ENCODE measurements around the gene STAC3.

The STAC3 gene

DNA sequence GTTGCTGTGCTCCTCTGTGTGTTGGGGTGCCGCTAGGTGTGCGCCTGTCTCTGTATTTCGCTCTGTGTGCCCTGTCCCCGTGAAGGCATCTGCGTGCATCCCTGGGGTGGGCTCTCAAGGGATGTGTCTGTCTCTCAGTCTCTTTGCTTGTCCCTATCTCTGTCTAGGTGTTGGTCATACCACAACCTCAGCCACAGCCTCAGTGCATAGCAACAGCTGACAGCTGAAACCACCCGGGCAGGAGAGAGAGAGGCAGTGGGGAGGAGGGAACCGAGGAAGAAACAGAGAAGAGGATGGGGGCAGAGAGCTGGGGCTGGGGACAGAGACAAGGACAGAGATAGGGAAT lies 35.3 kb downstream of the STAC3 start:
- peak; percentile 68 for DNase-seq (ENCODE audit: extremely low spot score)
- CTCF ChIA-PET = interaction anchor here (0.8 to 5.3 kb wide), 4 partner anchors 8 to 247 kb away, joined by 3 to 403 read pairs (median 40); partner anchors contain the start of gene SHMT2
- TF ChIP-seq, protein P1, sequence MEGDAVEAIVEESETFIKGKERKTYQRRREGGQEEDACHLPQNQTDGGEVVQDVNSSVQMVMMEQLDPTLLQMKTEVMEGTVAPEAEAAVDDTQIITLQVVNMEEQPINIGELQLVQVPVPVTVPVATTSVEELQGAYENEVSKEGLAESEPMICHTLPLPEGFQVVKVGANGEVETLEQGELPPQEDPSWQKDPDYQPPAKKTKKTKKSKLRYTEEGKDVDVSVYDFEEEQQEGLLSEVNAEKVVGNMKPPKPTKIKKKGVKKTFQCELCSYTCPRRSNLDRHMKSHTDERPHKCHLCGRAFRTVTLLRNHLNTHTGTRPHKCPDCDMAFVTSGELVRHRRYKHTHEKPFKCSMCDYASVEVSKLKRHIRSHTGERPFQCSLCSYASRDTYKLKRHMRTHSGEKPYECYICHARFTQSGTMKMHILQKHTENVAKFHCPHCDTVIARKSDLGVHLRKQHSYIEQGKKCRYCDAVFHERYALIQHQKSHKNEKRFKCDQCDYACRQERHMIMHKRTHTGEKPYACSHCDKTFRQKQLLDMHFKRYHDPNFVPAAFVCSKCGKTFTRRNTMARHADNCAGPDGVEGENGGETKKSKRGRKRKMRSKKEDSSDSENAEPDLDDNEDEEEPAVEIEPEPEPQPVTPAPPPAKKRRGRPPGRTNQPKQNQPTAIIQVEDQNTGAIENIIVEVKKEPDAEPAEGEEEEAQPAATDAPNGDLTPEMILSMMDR (IDR thresholded peaks at IDR 0.05; ENCODE audit: control extremely low read depth, extremely low read depth, low read depth, missing control alignments) = no peak
- POLR2A ChIA-PET = interaction anchor here (0.9 to 1.0 kb wide), 2 partner anchors 14 to 25 kb away, joined by 3 read pairs; partner anchors contain the start of gene SHMT2

DNA sequence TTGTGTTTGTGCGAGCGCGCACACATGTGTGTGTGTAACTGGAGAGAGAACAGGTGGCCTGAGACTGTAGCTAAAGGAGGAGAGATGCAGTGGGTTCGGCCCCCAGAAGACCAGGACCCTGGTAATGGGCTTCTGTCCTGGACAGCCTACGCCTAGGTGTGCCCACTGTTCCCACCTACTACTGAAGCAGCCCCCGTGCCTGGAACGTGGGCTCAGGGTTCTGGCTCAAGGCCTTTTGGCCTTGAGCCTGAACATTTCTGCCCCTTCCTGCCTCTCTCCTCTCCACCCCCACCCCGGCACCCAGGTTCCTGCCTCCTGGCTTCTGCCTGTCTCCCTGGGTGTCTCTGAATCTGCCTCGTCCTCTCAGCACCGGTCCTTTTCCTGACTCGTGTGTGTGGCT lies 35.9 kb downstream of the STAC3 start:
- POLR2A ChIA-PET = interaction anchor here (0.9 kb wide), 1 partner anchor 26 kb away, joined by 3 read pairs; no protein-coding TSS in a partner anchor
- TF ChIP-seq, protein P1 (IDR thresholded peaks at IDR 0.05; ENCODE audit: control extremely low read depth, extremely low read depth, low read depth, missing control alignments) = no peak

DNA sequence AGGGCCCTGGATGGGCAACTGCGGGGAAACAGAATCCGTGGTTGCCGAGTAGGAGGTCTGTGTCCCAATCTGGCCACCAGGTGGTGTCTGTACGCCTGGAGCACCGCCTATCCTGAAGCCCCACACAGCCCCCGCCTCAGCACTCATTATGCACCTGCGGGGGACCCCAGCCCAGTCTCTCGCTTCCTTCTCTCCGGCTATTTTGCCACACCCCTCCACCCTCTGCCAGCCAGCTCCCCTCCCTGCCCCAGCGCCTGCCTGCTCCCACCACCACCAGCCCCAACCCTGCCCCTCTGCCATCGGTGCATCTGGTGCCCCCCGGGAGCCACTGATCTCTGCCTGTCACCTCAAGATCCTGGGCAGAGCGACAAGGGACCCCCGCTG lies 36.6 kb downstream of the STAC3 start:
- POLR2A ChIA-PET = no interaction called here
- CTCF ChIA-PET = interaction anchor here (0.6 to 5.3 kb wide), 36 partner anchors 9 to 477 kb away, joined by 3 to 403 read pairs (median 5); partner anchors contain the start of genes GLI1, INHBE, SHMT2 and STAC3
- DNase-seq (ENCODE audit: extremely low spot score) = peak; percentile 82
- TF ChIP-seq, protein P1 (IDR thresholded peaks at IDR 0.05; ENCODE audit: control extremely low read depth, extremely low read depth, low read depth, missing control alignments) = peak; percentile 78

More for the DNA sequence above, 35.9 kb downstream of the STAC3 start:
- no peak for DNase-seq (ENCODE audit: extremely low spot score)
- CTCF ChIA-PET = interaction anchor here (1.3 to 5.3 kb wide), 10 partner anchors 8 to 400 kb away, joined by 4 to 403 read pairs (median 8); partner anchors contain the start of genes SHMT2 and STAC3

DNA sequence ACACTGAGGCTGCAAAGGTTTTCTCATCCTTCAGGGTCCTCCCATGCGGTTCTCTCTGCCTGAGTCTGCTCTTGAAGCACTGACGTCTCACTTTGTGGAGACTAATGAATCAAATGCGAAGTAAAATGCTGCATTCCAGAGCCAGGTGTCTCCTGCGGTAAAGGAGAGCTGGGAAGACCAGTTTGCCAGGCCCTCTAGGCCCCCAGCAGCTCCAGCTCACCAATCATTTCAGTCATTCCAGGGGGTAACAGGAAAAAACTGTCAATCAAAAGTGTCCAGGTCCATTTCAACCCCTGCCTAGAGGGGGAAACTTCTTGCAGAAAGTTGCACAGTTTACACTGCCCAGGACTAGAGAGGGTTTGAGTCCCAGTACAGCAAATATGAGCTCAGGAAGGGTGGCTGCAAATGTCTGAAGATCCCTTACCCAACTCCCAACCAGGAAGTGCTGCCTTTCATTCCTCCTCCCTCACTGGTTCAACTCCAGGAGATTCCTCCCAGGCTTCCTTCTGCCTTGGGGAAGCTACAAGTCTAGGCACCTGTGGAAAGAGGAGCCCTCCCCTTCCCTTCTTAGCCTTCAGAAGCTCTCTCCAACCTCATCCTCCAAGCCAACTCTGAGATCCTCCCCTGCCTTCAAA lies 37.1 kb downstream of the STAC3 start:
- ChIA-PET POLR2A (interaction anchor here (0.7 kb wide), 1 partner anchor 274 kb away, joined by 3 read pairs; the partner anchor contains the start of gene MARS1), CTCF (interaction anchor here (0.6 to 5.3 kb wide), 40 partner anchors 9 to 1134 kb away, joined by 3 to 403 read pairs (median 5); partner anchors contain the start of genes ERBB3, GLI1, INHBE and SHMT2)
- TF ChIP-seq, protein P1 (IDR thresholded peaks at IDR 0.05; ENCODE audit: control extremely low read depth, extremely low read depth, low read depth, missing control alignments) = no peak
- no peak for DNase-seq (ENCODE audit: extremely low spot score)

DNA sequence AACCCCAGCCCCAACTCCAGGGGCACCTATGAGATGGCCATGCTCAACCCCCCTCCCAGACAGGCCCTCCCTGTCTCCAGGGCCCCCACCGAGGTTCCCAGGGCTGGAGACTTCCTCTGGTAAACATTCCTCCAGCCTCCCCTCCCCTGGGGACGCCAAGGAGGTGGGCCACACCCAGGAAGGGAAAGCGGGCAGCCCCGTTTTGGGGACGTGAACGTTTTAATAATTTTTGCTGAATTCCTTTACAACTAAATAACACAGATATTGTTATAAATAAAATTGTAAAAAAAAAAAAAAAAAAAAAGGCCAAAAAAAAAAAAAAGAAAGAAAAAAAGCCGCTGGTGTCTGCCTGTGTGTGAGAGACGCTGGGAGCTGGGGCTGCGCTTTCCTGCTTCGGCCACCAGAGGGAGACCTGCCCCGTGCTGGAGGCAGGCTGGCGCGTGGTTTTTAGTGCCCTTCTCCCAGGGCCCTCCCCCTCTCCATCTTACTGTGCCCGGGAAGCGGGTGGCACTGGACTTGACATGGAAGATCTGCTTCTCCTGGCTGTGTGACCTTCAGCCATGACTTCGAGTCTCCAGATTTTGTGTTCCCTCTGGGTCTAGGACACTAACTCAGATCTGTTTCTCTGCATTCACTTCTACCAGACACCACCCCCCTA lies 37.8 kb downstream of the STAC3 start:
- TF ChIP-seq, protein P1 (IDR thresholded peaks at IDR 0.05; ENCODE audit: control extremely low read depth, extremely low read depth, low read depth, missing control alignments) = peak; percentile 97
- DNase-seq (ENCODE audit: extremely low spot score) = peak; percentile 89
- ChIA-PET CTCF (interaction anchor here (0.6 to 5.3 kb wide), 38 partner anchors 10 to 1133 kb away, joined by 3 to 403 read pairs (median 5); partner anchors contain the start of genes ERBB3, GLI1, INHBE and NEMP1), POLR2A (interaction anchor here (0.7 kb wide), 1 partner anchor 275 kb away, joined by 3 read pairs; the partner anchor contains the start of gene MARS1)

DNA sequence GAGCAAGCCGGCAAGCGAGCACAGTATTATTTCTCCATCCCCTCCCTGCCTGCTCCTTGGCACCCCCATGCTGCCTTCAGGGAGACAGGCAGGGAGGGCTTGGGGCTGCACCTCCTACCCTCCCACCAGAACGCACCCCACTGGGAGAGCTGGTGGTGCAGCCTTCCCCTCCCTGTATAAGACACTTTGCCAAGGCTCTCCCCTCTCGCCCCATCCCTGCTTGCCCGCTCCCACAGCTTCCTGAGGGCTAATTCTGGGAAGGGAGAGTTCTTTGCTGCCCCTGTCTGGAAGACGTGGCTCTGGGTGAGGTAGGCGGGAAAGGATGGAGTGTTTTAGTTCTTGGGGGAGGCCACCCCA lies 38.3 kb downstream of the STAC3 start:
- TF ChIP-seq, protein P1 (IDR thresholded peaks at IDR 0.05; ENCODE audit: control extremely low read depth, extremely low read depth, low read depth, missing control alignments) = no peak
- ChIA-PET POLR2A (no interaction called here), CTCF (interaction anchor here (0.6 to 5.3 kb wide), 24 partner anchors 10 to 274 kb away, joined by 3 to 403 read pairs (median 6); partner anchors contain the start of genes GLI1, INHBE, NEMP1 and SHMT2)
- no peak for DNase-seq (ENCODE audit: extremely low spot score)

Data from GM10248 (cell line).